GM20431 (cell line): Measurements from ENCODE around the gene CEP170B.

Experiments
- in situ Hi-C: fragments of 300-500 bp; cut with MseI, MboI; formaldehyde crosslinking; loops from one replicate; pipeline ENCODE4 v1.15.0; 2020; ENCODE audit warnings: low sequenced_read_pairs; ENCODE audit not compliant: unreplicated experiment

Gene CEP170B

GRCh38 chr14:104927901-104928300 is 62.8 kb downstream of the CEP170B start:
- in situ Hi-C loops: no loop called here

GRCh38 chr14:104928391-104929133 is 63.5 kb downstream of the CEP170B start:
- in situ Hi-C loops: no loop called here

DNA sequence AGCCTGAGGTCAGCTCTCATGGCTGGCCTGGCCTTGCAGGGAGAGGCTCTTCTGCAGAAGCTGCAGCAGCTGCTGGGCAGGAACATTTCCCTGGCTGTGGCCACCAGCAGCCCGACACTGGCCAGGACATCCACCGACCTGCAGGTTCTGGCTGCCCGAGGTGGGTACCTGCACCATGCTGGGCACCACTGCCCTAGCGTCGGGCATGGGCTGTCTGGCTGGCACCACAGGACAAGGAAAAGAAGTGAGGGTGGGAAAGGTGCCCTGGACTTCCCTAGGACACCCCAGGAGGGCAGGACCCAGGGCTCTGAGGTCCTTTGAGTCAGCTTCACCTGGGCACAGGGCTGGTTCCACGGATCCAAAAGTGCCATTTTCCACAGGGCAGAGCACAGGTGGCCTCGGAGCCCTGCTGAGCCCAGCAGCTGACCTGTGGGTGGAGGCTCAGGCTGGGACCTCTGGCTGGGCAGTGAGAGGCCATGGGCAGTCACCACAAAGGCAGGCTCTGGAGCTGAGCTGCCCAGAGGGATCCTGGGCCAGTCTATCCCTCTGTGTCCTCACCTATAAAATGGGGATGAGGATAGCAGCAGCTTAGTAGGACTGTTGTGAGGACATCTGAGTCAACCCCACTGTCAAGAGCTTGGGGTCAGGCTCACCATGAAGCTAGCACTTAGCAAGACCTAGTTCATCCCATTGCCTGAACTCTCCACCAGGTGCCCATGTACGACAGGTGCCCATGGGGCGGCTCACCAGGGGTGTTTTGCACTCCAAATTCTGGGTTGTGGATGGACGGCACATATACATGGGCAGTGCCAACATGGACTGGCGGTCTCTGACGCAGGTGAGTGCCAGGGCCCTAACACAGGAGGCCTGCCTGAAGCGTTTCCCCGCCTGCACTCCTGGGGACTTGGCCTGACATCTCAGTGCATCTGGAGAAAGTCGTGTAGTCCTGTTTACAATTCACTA is 64.5 kb downstream of the CEP170B start:
- in situ Hi-C loops: no loop called here

- in situ Hi-C loops: no loop called here
Measured at GRCh38 chr14:104930526-104931303, 65.6 kb downstream of the CEP170B start.

- in situ Hi-C loops: no loop called here
Measured at GRCh38 chr14:104931304-104931770, 66.3 kb downstream of the CEP170B start.

DNA sequence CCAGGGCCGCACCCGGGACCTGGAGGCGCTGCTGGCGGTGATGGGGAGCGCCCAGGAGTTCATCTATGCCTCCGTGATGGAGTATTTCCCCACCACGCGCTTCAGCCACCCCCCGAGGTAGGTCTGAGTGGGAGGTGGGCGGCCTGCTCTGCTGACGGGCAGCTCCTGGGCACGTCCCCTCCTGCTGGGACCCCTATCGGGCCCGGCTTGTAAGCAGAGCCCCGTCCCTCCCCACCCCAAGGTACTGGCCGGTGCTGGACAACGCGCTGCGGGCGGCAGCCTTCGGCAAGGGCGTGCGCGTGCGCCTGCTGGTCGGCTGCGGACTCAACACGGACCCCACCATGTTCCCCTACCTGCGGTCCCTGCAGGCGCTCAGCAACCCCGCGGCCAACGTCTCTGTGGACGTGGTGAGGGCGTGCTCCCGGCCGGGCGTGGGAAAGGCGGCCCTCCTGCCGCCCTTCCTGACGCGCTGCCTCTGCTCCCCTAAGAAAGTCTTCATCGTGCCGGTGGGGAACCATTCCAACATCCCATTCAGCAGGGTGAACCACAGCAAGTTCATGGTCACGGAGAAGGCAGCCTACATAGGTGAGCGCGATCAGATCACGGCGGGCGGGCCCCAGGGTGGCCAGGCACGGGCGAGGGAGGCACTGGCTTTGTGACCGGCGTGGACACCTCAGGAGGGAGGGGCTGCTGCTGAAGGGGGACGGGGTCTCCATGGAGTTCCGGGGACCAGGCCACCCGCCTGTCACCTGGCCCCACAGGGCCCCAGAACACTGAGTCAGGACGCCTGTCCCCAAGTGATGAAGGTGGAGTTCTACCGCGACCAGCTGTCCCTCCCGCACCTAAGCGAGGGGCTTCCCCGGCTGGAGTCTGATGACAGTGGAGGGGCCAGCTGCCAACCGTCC is 67.0 kb downstream of the CEP170B start:
- in situ Hi-C loops: no loop called here

DNA sequence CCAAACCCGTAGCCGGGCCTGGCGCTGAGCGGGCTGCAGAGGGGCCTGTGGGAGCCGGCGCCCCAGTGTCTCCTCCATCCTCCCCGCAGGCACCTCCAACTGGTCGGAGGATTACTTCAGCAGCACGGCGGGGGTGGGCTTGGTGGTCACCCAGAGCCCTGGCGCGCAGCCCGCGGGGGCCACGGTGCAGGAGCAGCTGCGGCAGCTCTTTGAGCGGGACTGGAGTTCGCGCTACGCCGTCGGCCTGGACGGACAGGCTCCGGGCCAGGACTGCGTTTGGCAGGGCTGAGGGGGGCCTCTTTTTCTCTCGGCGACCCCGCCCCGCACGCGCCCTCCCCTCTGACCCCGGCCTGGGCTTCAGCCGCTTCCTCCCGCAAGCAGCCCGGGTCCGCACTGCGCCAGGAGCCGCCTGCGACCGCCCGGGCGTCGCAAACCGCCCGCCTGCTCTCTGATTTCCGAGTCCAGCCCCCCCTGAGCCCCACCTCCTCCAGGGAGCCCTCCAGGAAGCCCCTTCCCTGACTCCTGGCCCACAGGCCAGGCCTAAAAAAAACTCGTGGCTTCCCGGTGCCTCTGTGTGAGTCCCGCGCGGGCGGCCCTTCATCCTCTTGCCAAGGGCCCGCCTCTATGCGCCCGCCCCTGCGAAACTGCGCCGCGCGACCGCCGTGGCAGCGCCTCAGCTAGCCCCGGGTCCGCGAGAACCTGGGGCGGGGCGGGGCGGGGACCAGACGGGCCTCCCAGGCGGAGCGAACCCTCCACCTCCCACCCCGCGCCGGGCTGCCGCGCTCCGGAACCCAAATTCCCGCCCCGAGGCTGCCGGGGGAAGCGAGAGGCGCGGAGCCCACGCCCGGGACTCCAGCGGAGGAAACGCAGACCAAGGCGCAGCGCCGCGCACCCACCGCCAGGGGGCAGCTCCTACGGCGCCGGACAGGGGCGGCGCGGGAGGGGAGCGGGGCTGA is 67.9 kb downstream of the CEP170B start:
- in situ Hi-C loops: no loop called here

DNA sequence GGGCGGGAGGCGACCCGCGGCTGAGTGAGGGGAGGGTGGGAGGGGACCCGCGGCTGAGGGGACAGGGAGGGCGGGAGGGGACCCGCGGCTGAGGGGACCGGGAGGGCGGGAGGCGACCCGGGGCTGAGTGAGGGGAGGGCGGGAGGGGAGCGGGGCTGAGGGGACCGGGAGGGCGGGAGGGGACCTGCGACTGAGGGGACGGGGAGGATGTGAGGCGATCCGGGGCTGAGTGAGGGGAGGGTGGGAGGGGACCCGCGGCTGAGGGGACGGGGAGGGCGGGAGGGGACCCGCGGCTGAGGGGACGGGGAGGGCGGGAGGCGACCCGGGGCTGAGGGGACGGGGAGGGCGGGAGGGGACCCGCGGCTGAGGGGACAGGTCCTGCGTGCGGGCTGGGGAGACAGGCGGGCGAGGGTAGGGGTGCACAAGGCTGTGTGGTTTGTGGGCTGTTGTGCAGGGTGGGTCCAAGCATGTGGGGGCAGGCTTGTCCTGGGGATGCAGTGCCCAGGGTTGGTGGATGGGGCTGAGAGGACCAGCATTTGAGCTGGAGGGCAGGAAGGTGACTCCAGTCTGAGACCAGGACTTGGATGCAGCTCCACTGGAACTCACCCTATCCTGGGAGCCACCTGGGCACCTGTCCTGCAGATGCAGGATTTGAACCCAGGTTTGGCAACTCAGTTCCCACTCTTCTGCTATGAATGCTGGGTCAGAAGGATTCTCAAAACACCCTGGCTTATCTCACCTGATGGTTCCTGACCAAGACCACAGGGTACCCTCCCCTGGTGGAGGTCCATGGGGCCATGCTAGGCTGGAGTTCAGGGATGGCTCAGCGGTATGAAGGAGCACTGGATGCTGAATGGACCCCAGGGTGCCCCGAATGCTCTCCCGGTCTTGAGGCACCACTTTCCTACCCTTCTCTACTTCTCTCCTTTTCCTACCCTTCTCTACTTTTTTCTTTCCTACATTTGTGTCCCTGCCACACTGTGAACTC is 69.0 kb downstream of the CEP170B start:
- in situ Hi-C loops: no loop called here

- in situ Hi-C loops: no loop called here
Measured at GRCh38 chr14:104935026-104935650, 70.1 kb downstream of the CEP170B start.

- in situ Hi-C loops: no loop called here
Measured at GRCh38 chr14:104935955-104936354, 70.9 kb downstream of the CEP170B start.

DNA sequence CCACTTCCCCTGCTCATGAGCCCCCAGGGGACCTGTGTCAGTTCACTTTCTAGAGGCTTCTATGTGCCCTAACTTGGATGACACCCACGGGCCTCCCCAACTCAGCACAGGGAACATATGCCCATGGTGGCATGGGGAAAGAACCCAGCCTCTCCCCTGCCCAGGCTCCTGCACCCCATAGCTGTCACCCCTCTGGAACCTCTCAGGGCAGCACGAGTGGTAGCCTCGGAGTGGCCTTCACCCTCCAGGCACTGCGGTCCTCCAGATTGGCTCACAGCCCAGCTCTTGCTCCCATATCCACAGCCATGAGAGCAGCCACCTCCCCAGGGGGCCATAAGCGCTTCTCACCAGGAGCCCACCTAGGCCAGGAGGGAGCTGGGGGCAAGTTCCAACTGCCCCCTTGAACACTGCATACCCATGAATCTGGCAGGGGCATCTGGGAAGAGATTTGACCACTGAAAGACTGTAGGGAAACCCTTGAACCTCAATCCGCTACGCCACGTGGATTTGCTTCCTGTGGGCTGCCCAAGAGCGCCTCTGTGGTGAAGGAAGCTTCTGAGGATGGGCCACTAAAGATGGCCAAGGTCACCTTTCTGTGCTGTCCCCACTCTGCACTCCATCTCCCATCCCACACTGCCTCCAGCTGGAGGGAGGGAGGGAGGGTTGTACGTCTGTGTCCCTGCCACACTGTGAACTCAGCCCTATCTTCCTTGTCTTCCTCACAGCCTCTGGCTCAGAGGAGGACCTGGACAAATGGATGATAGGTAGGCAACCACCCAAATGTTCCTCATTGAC is 71.5 kb downstream of the CEP170B start:
- in situ Hi-C loops: no loop called here

DNA sequence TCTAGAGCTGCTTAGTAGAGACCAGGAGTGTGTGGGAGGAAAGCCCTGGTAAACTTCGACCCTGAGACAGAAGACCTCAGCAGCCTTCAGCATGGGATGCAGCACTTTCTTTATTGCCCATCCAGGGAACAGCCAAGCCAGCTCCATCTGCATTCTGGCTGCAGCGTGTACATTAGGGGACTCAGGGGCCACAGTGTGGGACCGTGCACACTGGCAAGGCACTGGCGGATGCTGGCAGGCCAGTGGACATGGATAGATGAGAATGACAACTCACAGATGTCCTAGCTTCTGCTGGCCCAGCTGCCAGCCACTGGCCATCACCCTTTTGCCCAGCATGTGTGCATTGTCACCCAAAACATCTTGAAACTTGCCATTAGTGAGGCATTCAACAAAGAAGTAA is 72.1 kb downstream of the CEP170B start:
- in situ Hi-C loops: no loop called here

GRCh38 chr14:104937694-104938365 is 72.8 kb downstream of the CEP170B start:
- in situ Hi-C loops: no loop called here

DNA sequence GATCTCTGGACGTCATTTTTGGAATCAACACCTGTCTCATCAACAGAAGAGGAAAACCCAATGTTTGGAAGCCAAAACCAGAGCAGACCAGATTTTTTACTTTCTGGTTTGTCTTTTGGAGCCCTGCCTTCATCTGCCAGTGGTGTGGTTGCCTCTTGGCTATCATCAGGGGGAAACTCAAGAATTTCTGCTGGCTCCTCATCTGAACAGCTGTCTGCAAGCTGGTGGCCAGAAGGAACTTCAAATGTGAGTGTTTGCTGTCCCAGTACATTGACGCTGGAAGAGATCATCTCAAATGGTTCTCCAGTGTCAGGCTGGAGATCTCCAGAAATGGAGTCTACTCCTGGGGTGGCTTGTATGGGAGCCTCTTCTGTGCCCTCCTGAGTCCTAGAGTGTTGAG is 73.4 kb downstream of the CEP170B start:
- in situ Hi-C loops: no loop called here

DNA sequence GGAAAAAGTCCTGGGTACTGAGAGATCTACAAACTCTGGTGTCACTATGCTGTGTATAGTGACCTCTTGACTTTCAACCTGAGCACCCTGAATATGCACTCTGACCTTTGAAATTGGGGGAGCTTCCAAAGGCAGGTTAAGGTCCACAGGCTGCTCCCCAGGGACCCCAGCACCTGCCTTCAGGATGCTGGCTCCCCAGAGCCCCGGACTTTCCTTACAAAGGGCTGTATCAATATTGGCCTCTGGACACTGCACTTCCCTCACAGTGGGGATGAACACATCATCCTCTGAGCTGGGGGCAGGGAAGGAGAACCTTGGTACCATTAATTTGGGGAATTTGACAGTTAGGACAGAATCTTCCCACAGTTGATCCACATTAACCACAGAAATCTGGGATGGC is 73.9 kb downstream of the CEP170B start:
- in situ Hi-C loops: no loop called here
